HepG2 (cell line): ENCODE results near the gene PAK2. TPM values are rescaled to one million over a fixed set of nuclear protein-coding genes. Genes with fewer than 3 reads are reported as not detected.
A peak's percentile ranks its signal among the peaks of the same experiment; 100 is the strongest.

Source experiments
- FOXK2 ChIP-seq: fragments of 450-650 bp; IDR thresholded peaks from 2 replicates; pipeline ENCODE4 v1.6.1; 2016
- HMG20B ChIP-seq: conservative IDR thresholded peaks from 2 replicates; pipeline ENCODE4 v1.6.1; 2016; ENCODE audit warnings: missing genetic modification reagents, missing compliant biosample characterization
- KLF6 ChIP-seq: IDR thresholded peaks from 2 replicates; pipeline ENCODE4 v1.8.0; 2016; ENCODE audit warnings: missing biosample characterization, missing genetic modification reagents
- MATR3 ChIP-seq: sonication (generic); formaldehyde crosslinking; IDR thresholded peaks from 2 replicates; pipeline ENCODE4 v1.4.0; 2020; ENCODE audit warnings: missing genetic modification reagents
- NFRKB ChIP-seq: fragments of 450-650 bp; IDR thresholded peaks from 2 replicates; pipeline ENCODE4 v1.6.1; 2017
- PCBP2 ChIP-seq: fragments of 200-400 bp; formaldehyde crosslinking; optimal IDR thresholded peaks from 2 replicates; pipeline ENCODE3; 2018; ENCODE audit warnings: low read length, low read depth; ENCODE audit not compliant: poor library complexity, severe bottlenecking
- SNAI1 ChIP-seq: sonication (generic); formaldehyde crosslinking; IDR thresholded peaks from 2 replicates; pipeline ENCODE4 v1.5.0; 2020; ENCODE audit warnings: mild to moderate bottlenecking, missing genetic modification reagents, borderline replicate concordance
- SYNCRIP ChIP-seq: fragments of 200-400 bp; formaldehyde crosslinking; IDR thresholded peaks from 2 replicates; pipeline ENCODE4 v1.6.1; 2018; ENCODE audit warnings: mild to moderate bottlenecking, low read depth, low read length; ENCODE audit not compliant: insufficient read depth
- THAP11 ChIP-seq: IDR thresholded peaks from 2 replicates; pipeline ENCODE4 v1.6.1; 2016; ENCODE audit warnings: missing biosample characterization, missing genetic modification reagents
- TP53 ChIP-seq: sonication (generic); formaldehyde crosslinking; conservative IDR thresholded peaks from 2 replicates; pipeline ENCODE4 v1.4.0; 2020; ENCODE audit warnings: missing genetic modification reagents
- ZNF224 ChIP-seq: sonication (generic); formaldehyde crosslinking; IDR thresholded peaks from 2 replicates; pipeline ENCODE4 v1.5.0; 2020; ENCODE audit warnings: mild to moderate bottlenecking, missing genetic modification reagents
- ZNF33B ChIP-seq: sonication (generic); formaldehyde crosslinking; IDR thresholded peaks from 2 replicates; pipeline ENCODE4 v1.5.1; 2020; ENCODE audit warnings: mild to moderate bottlenecking, missing genetic modification reagents
- ZNF547 ChIP-seq: sonication (generic); formaldehyde crosslinking; IDR thresholded peaks from 2 replicates; pipeline ENCODE4 v1.5.1; 2020; ENCODE audit warnings: mild to moderate bottlenecking, missing genetic modification reagents
- ZNF776 ChIP-seq: sonication (generic); formaldehyde crosslinking; IDR thresholded peaks from 2 replicates; pipeline ENCODE4 v1.4.0; 2020; ENCODE audit warnings: mild to moderate bottlenecking, missing genetic modification reagents
- ZNF878 ChIP-seq: sonication (generic); formaldehyde crosslinking; IDR thresholded peaks from 2 replicates; pipeline ENCODE4 v1.8.1; 2023; ENCODE audit warnings: mild to moderate bottlenecking, missing genetic modification reagents, moderate library complexity
- ZSCAN20 ChIP-seq: sonication (generic); formaldehyde crosslinking; IDR thresholded peaks from 2 replicates; pipeline ENCODE4 v1.4.0; 2020; ENCODE audit warnings: missing genetic modification reagents, mild to moderate bottlenecking, borderline replicate concordance
- polyA plus RNA-seq, 8 experiments: library from polyadenylated mRNA; depleted of rRNA in 3 of 8; stranded (reverse) in 7 of 8; unstranded in 1 of 8; fragments of >200 nt; fragmentation: Illumina TruSeq in 4 of 8; extraction: Trizol in 4 of 8; gene quantifications; 2 replicates each; pipeline versions ENCODE4 v1.2.1 to v1.2.3, GENCODE V29; 2011 to 2016; ENCODE audit warnings: low read depth in 4 of 8, missing spikeins in 1 of 8, mixed read lengths in 1 of 8; ENCODE audit not compliant: insufficient read depth in 1 of 8
- total RNA-seq, 5 experiments: library from RNA; depleted of rRNA; stranded (reverse); fragments of >200 nt; fragmentation: Illumina TruSeq; extraction: Trizol; gene quantifications; 2 replicates each; pipeline ENCODE4 v1.2.3, GENCODE V29; 2016; ENCODE audit warnings: low read depth in 1 of 5
- TF ChIP-seq, protein P1 (sequence below): IDR thresholded peaks from 2 replicates; pipeline ENCODE4 v1.6.1; 2012; ENCODE audit warnings: low read depth, low read length, improper control_type of control experiment
- TF ChIP-seq, protein P2 (sequence below): sonication (generic); formaldehyde crosslinking; IDR thresholded peaks from 2 replicates; pipeline ENCODE4 v1.8.1; 2022; ENCODE audit warnings: low read depth, mild to moderate bottlenecking, missing genetic modification reagents
- TF ChIP-seq, protein P3 (sequence below): sonication (generic); formaldehyde crosslinking; IDR thresholded peaks from 2 replicates; pipeline ENCODE4 v1.5.0; 2020; ENCODE audit warnings: missing genetic modification reagents
- TF ChIP-seq, protein P4 (sequence below): sonication (generic); formaldehyde crosslinking; IDR thresholded peaks from 2 replicates; pipeline ENCODE4 v1.4.0; 2020; ENCODE audit warnings: missing genetic modification reagents

The PAK2 gene
- total and polyA plus RNA-seq, 2 of the 13 experiments (the other 11 are each of a cell fraction or from before 2014, with no cell fraction given) = 23.0 to 24.7 TPM

DNA sequence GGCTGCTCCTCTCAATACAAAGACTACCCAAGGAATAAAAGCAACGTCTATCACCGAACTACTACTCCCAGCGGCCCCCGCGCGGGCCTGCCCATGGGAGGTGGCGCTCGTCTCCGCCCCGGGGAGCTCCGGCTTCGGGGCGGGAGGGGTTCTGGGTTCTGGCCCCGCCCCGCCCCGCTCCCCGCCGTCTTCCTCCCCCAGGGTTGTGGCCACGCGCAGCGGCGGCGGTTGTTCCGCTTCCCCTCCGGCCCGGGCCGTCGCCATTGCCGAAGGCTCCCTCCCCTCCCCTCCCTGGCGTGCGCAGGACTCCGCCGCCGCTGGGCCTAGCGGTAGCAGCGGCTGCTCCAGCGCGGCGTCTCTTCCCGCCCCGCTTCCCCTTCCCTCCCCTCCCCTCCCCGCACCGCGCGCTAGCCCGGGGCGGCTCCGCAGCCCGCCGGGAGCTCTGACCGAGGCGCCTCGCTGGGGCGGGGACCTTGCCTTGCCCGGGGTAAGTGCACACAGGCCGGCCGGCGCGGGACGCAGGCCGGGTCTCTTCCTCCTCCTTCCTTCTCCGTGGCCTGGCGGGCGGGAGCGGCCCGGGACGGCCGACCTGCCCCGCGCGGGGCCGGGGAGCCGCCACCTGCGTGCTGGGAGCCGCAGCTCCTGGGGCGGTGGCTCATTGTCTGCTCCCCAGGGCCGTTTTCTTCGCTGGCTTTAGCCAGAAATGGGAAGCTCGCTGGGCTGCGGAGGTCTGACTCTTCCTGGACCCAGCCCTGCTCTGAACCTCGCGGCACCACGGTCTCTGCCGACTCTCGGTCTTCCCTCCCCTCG, at the start of gene PAK2 (continued):
- TF ChIP-seq THAP11 = peak; percentile 98
- TF ChIP-seq FOXK2 = no peak
- TF ChIP-seq PCBP2 = no peak
- no peak for TF ChIP-seq SNAI1 (CRISPR knock-in tag)
- TF ChIP-seq ZNF878 (CRISPR knock-in tag) = no peak
- TF ChIP-seq, protein P1, sequence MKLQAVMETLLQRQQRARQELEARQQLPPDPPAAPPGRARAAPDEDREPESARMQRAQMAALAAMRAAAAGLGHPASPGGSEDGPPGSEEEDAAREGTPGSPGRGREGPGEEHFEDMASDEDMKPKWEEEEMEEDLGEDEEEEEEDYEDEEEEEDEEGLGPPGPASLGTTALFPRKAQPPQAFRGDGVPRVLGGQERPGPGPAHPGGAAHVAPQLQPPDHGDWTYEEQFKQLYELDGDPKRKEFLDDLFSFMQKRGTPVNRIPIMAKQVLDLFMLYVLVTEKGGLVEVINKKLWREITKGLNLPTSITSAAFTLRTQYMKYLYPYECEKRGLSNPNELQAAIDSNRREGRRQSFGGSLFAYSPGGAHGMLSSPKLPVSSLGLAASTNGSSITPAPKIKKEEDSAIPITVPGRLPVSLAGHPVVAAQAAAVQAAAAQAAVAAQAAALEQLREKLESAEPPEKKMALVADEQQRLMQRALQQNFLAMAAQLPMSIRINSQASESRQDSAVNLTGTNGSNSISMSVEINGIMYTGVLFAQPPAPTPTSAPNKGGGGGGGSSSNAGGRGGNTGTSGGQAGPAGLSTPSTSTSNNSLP = no peak
- TF ChIP-seq ZSCAN20 (CRISPR knock-in tag) = no peak
- TF ChIP-seq NFRKB = no peak
- TF ChIP-seq ZNF224 (CRISPR knock-in tag) = no peak
- TF ChIP-seq ZNF547 (CRISPR knock-in tag) = no peak; the same call in 1 of the 2 replicates
- TF ChIP-seq KLF6 (CRISPR knock-in tag) = peak; percentile 78
- TF ChIP-seq, protein P2, sequence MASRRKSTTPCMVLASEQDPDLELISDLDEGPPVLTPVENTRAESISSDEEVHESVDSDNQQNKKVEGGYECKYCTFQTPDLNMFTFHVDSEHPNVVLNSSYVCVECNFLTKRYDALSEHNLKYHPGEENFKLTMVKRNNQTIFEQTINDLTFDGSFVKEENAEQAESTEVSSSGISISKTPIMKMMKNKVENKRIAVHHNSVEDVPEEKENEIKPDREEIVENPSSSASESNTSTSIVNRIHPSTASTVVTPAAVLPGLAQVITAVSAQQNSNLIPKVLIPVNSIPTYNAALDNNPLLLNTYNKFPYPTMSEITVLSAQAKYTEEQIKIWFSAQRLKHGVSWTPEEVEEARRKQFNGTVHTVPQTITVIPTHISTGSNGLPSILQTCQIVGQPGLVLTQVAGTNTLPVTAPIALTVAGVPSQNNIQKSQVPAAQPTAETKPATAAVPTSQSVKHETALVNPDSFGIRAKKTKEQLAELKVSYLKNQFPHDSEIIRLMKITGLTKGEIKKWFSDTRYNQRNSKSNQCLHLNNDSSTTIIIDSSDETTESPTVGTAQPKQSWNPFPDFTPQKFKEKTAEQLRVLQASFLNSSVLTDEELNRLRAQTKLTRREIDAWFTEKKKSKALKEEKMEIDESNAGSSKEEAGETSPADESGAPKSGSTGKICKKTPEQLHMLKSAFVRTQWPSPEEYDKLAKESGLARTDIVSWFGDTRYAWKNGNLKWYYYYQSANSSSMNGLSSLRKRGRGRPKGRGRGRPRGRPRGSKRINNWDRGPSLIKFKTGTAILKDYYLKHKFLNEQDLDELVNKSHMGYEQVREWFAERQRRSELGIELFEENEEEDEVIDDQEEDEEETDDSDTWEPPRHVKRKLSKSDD (CRISPR knock-in tag) = peak; percentile 33; the same call in 1 of the 2 replicates
- TF ChIP-seq MATR3 (CRISPR knock-in tag) = no peak
- TF ChIP-seq ZNF776 (CRISPR knock-in tag) = no peak
- TF ChIP-seq SYNCRIP = no peak
- TF ChIP-seq, protein P3, sequence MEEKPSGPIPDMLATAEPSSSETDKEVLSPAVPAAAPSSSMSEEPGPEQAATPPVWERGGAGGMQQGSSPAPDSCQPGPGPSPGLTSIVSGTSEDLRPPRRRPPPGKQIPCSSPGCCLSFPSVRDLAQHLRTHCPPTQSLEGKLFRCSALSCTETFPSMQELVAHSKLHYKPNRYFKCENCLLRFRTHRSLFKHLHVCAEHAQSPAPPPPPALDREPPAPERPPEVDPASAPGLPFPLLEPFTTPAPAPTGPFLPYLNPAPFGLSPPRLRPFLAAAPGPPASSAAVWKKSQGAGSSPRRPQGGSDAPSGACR (CRISPR knock-in tag) = no peak
- no peak for TF ChIP-seq TP53 (CRISPR knock-in tag)
- no peak for TF ChIP-seq ZNF33B (CRISPR knock-in tag)
- TF ChIP-seq, protein P4, sequence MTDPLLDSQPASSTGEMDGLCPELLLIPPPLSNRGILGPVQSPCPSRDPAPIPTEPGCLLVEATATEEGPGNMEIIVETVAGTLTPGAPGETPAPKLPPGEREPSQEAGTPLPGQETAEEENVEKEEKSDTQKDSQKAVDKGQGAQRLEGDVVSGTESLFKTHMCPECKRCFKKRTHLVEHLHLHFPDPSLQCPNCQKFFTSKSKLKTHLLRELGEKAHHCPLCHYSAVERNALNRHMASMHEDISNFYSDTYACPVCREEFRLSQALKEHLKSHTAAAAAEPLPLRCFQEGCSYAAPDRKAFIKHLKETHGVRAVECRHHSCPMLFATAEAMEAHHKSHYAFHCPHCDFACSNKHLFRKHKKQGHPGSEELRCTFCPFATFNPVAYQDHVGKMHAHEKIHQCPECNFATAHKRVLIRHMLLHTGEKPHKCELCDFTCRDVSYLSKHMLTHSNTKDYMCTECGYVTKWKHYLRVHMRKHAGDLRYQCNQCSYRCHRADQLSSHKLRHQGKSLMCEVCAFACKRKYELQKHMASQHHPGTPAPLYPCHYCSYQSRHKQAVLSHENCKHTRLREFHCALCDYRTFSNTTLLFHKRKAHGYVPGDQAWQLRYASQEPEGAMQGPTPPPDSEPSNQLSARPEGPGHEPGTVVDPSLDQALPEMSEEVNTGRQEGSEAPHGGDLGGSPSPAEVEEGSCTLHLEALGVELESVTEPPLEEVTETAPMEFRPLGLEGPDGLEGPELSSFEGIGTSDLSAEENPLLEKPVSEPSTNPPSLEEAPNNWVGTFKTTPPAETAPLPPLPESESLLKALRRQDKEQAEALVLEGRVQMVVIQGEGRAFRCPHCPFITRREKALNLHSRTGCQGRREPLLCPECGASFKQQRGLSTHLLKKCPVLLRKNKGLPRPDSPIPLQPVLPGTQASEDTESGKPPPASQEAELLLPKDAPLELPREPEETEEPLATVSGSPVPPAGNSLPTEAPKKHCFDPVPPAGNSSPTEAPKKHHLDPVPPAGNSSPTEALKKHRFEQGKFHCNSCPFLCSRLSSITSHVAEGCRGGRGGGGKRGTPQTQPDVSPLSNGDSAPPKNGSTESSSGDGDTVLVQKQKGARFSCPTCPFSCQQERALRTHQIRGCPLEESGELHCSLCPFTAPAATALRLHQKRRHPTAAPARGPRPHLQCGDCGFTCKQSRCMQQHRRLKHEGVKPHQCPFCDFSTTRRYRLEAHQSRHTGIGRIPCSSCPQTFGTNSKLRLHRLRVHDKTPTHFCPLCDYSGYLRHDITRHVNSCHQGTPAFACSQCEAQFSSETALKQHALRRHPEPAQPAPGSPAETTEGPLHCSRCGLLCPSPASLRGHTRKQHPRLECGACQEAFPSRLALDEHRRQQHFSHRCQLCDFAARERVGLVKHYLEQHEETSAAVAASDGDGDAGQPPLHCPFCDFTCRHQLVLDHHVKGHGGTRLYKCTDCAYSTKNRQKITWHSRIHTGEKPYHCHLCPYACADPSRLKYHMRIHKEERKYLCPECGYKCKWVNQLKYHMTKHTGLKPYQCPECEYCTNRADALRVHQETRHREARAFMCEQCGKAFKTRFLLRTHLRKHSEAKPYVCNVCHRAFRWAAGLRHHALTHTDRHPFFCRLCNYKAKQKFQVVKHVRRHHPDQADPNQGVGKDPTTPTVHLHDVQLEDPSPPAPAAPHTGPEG (CRISPR knock-in tag) = no peak
- no peak for TF ChIP-seq HMG20B
